Measurements from ENCODE around the gene ELP4. TPM values are rescaled to one million over a fixed set of nuclear protein-coding genes. Genes with fewer than 3 reads are reported as not detected.
A peak's percentile ranks its signal among the peaks of the same experiment; 100 is the strongest.

Gene ELP4
- total RNA-seq, 1 experiment from 2014 or later = 15.2 TPM

DNA sequence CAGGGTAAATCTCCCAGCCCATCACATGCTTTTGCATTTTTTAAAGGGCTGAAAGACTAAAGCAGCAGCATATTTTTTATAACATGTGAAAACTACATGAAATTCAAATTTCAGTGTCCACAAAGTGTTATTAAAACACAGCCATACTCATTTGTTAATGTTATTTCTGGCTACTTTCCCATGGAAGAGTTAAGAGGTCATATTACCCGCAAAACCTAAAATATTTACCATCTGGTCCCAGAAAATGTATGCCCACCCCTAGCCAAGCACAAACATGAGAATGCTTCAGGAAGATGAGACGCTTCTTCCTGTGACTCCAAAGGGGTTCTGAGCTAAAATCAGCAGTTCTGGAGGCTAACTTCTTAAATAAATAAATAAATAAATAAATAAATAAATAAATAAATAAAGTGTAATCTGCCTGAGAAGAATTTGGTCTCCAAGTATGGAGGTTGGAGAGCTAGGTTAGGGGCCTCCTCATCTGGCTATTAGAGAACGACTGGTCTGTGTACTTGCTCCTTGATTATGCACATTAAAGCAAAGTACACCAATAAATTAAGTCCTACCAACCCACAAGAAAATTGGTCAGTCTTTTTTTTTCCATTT is 9.9 kb upstream of the ELP4 start:
- no peak overlapping the region for H4K5ac ChIP-seq (ENCODE audit: insufficient read length, low read depth, low read length)
- no peaks in the 10 kb centered on the region for H3K9me3 ChIP-seq (ENCODE audit: control insufficient read depth, low read depth, low read length)
- no peak overlapping the region for H3K23ac ChIP-seq (ENCODE audit: insufficient read length, low read depth, low read length)
- no peak overlapping the region for H3K56ac ChIP-seq (ENCODE audit: insufficient read length, low read depth, low read length)
- H3K18ac ChIP-seq (ENCODE audit: insufficient read length, low read depth, low read length) = no peak overlapping the region
- Mint-ChIP-seq H3K4me3 (no peak overlapping the region), H3K27me3 (ENCODE audit: low read depth) (no peaks in the 10 kb centered on the region), H3K9me3 (peaks cover 10 to 12% of the 10 kb centered on the region in 2 experiments), H3K27ac (0 out of 7 replicates have a peak overlapping the region, but pooled peaks of 1 of the 3 experiments have one; percentile 43), H3K4me1 (peaks cover 2% of the 10 kb centered on the region in 2 experiments; a peak in 1 of 4 replicates), H3K36me3 (ENCODE audit: insufficient read depth in 1 of 3, low read depth in 3 of 3) (peaks cover 15 to 26% (median 17%) of the 10 kb centered on the region in 3 experiments)
- no peaks in the 10 kb centered on the region for H3K4me1 ChIP-seq (ENCODE audit: insufficient read depth, low read length)
- H3K23me2 ChIP-seq (ENCODE audit: insufficient read length, low read depth, low read length, poor library complexity, severe bottlenecking) = no peaks in the 10 kb centered on the region
- no peak overlapping the region for H3K27ac ChIP-seq (ENCODE audit: insufficient read length, low read depth, low read length)
- DNase-seq = no peak
- no peak overlapping the region for H2AFZ ChIP-seq (ENCODE audit: low read length)
- H3K4ac ChIP-seq (ENCODE audit: low read depth, low read length) = no peak overlapping the region
- no peaks in the 10 kb centered on the region for H4K20me1 ChIP-seq (ENCODE audit: control insufficient read depth, insufficient read depth, insufficient read length)
- H2BK120ac ChIP-seq (ENCODE audit: low read depth, low read length, poor library complexity, severe bottlenecking) = no peak overlapping the region
- no peak overlapping the region for H2BK15ac ChIP-seq (ENCODE audit: low read depth, low read length)
- no peak overlapping the region for H3K4me2 ChIP-seq (ENCODE audit: insufficient read depth, insufficient read length, low read length)
- TF ChIP-seq, protein P1, sequence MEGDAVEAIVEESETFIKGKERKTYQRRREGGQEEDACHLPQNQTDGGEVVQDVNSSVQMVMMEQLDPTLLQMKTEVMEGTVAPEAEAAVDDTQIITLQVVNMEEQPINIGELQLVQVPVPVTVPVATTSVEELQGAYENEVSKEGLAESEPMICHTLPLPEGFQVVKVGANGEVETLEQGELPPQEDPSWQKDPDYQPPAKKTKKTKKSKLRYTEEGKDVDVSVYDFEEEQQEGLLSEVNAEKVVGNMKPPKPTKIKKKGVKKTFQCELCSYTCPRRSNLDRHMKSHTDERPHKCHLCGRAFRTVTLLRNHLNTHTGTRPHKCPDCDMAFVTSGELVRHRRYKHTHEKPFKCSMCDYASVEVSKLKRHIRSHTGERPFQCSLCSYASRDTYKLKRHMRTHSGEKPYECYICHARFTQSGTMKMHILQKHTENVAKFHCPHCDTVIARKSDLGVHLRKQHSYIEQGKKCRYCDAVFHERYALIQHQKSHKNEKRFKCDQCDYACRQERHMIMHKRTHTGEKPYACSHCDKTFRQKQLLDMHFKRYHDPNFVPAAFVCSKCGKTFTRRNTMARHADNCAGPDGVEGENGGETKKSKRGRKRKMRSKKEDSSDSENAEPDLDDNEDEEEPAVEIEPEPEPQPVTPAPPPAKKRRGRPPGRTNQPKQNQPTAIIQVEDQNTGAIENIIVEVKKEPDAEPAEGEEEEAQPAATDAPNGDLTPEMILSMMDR (conservative IDR thresholded peaks at IDR 0.05) = no peak
- peaks cover 6% of the 10 kb centered on the region for H3K79me1 ChIP-seq (ENCODE audit: insufficient read depth, low read depth, low read length, poor library complexity, severe bottlenecking)
- H3K27me3 ChIP-seq (ENCODE audit: insufficient read depth, low read length) = no peaks in the 10 kb centered on the region
- no peak overlapping the region for H2BK20ac ChIP-seq (ENCODE audit: low read depth, low read length, poor library complexity, severe bottlenecking)
- peaks cover 4% of the 10 kb centered on the region; the same call in 1 of the 2 replicates for H3K79me2 ChIP-seq (ENCODE audit: insufficient read depth, low read length)
- no peak overlapping the region for H3T11ph ChIP-seq (ENCODE audit: low read length)
- H3K14ac ChIP-seq (ENCODE audit: insufficient read depth, low read length) = no peak overlapping the region
- H2BK5ac ChIP-seq (ENCODE audit: insufficient read length, low read length) = no peak overlapping the region
- no peak overlapping the region for H4K8ac ChIP-seq (replicated peaks; ENCODE audit: insufficient read length, low read depth, low read length)
- WGBS (ENCODE audit: extremely low coverage, insufficient read length, low lambda C conversion rate) = no CpG with 5 or more reads among the region's 3 CpGs
- no peak overlapping the region for H2BK12ac ChIP-seq (ENCODE audit: insufficient read length, low read depth, low read length)
- no peak overlapping the region for H2AK5ac ChIP-seq (ENCODE audit: insufficient read length, low read length)
- H3K9ac ChIP-seq (ENCODE audit: extremely low read depth, insufficient read length, low read length) = no peak overlapping the region
- H4K91ac ChIP-seq (ENCODE audit: insufficient read length, low read depth, low read length) = no peak overlapping the region

Data from H9 (cell line).